ENCODE results near the gene PWWP2B. TPM values are rescaled to one million over a fixed set of nuclear protein-coding genes. Genes with fewer than 3 reads are reported as not detected.

The PWWP2B gene
- total RNA-seq, 1 donor from 2014 or later: 24.2 TPM

- Mint-ChIP-seq H3K27ac (no peak overlapping the region), H3K4me3 (no peak overlapping the region), H3K27me3 (ENCODE audit: low read depth) (no peaks in the 10 kb centered on the region), H3K9me3 (peaks cover 15% of the 10 kb centered on the region), H3K4me1 (no peaks in the 10 kb centered on the region), H3K36me3 (peaks cover 38% of the 10 kb centered on the region)
- no peak for DNase-seq (ENCODE audit: low spot score in 2 of 2, unreplicated experiment in 2 of 2)
- TF ChIP-seq, protein P1, sequence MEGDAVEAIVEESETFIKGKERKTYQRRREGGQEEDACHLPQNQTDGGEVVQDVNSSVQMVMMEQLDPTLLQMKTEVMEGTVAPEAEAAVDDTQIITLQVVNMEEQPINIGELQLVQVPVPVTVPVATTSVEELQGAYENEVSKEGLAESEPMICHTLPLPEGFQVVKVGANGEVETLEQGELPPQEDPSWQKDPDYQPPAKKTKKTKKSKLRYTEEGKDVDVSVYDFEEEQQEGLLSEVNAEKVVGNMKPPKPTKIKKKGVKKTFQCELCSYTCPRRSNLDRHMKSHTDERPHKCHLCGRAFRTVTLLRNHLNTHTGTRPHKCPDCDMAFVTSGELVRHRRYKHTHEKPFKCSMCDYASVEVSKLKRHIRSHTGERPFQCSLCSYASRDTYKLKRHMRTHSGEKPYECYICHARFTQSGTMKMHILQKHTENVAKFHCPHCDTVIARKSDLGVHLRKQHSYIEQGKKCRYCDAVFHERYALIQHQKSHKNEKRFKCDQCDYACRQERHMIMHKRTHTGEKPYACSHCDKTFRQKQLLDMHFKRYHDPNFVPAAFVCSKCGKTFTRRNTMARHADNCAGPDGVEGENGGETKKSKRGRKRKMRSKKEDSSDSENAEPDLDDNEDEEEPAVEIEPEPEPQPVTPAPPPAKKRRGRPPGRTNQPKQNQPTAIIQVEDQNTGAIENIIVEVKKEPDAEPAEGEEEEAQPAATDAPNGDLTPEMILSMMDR (IDR thresholded peaks at IDR 0.05; ENCODE audit: unreplicated experiment): no peak
These were observed 32.4 kb upstream of the PWWP2B start for GRCh38 chr10:132364594-132364970.

DNA sequence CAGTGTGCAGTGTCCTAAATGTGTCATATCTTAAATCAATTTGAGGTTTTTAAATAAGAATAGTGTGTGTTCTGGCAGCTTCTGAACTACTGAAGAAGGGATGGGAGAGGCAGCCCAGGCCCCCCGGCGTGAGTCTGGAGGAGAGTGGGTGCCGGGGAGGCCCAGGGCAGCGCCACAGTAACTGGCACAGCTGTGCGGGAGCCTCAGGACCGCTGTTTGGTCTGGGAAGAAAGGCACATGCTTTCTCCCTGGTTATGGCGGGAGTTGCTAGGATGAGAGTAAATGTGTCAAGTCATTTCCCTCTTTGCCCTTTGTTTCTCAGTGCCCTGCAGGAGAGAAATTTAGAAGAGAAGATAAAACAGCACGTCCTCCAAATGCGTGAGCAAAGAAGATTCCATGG, 31.9 kb upstream of the PWWP2B start:
- Mint-ChIP-seq H3K36me3 (peaks cover 38% of the 10 kb centered on the region), H3K27ac (no peak overlapping the region), H3K4me3 (no peak overlapping the region), H3K4me1 (no peaks in the 10 kb centered on the region), H3K27me3 (ENCODE audit: low read depth) (no peaks in the 10 kb centered on the region), H3K9me3 (peaks cover 15% of the 10 kb centered on the region)
- TF ChIP-seq, protein P1 (IDR thresholded peaks at IDR 0.05; ENCODE audit: unreplicated experiment): no peak
- DNase-seq (ENCODE audit: low spot score in 2 of 2, unreplicated experiment in 2 of 2): no peak

DNA sequence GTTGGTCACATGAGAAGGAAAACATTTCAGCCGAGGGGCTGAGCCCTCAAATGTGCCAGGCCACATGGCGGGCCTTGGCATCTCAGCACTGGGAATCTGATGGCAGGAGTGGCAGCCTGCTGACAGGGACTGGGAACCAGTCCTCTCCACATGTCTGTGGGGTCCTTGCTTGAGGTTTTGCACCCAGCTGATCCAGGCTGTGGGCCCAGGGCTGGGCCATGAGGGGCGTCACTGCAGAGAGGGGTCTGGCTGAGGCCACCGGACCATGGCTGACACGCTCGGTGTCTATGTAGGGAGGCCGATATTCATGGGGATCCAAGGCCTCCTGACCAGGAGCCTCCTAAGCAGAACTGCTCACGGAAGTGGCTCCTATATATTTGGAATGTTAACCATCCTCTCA, 31.0 kb upstream of the PWWP2B start:
- no peak overlapping the region for H3K27ac Mint-ChIP-seq
- H3K4me1 Mint-ChIP-seq: no peaks in the 10 kb centered on the region
- no peaks in the 10 kb centered on the region for H3K27me3 Mint-ChIP-seq (ENCODE audit: low read depth)
- peaks cover 15% of the 10 kb centered on the region for H3K9me3 Mint-ChIP-seq
- no peak overlapping the region for H3K4me3 Mint-ChIP-seq
- H3K36me3 Mint-ChIP-seq: peaks cover 38% of the 10 kb centered on the region
- DNase-seq (ENCODE audit: low spot score in 2 of 2, unreplicated experiment in 2 of 2): no peak
- TF ChIP-seq, protein P1 (IDR thresholded peaks at IDR 0.05; ENCODE audit: unreplicated experiment): no peak

GRCh38 chr10:132366499-132366898, 30.5 kb upstream of the PWWP2B start:
- H3K27me3 Mint-ChIP-seq (ENCODE audit: low read depth): no peaks in the 10 kb centered on the region
- no peak overlapping the region for H3K4me3 Mint-ChIP-seq
- no peaks in the 10 kb centered on the region for H3K4me1 Mint-ChIP-seq
- no peak for DNase-seq (ENCODE audit: low spot score in 2 of 2, unreplicated experiment in 2 of 2)
- TF ChIP-seq, protein P1 (IDR thresholded peaks at IDR 0.05; ENCODE audit: unreplicated experiment): no peak
- peaks cover 38% of the 10 kb centered on the region for H3K36me3 Mint-ChIP-seq
- peaks cover 15% of the 10 kb centered on the region for H3K9me3 Mint-ChIP-seq
- H3K27ac Mint-ChIP-seq: no peak overlapping the region

DNA sequence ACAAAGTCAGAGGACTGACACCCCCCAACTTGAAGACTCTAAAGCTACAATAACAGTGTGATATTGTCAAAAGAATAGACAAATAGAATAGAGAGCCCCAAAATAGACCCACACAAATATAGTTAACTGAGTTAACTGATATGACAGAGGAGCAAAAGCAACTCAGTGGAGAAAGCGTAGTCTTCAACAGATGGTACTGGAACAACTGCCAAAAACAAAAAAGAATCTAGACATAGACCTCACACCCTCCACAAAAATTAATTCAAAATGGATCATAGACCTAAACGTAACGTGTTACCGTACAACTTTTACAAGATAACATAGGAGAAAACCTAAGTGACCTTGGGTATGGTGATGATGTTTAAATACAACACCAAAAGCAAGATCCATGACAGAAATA, 28.6 kb upstream of the PWWP2B start:
- Mint-ChIP-seq H3K4me1 (no peaks in the 10 kb centered on the region), H3K27me3 (ENCODE audit: low read depth) (no peaks in the 10 kb centered on the region), H3K36me3 (peaks cover 39% of the 10 kb centered on the region), H3K9me3 (peaks cover 15% of the 10 kb centered on the region), H3K27ac (no peak overlapping the region), H3K4me3 (no peak overlapping the region)
- TF ChIP-seq, protein P1 (IDR thresholded peaks at IDR 0.05; ENCODE audit: unreplicated experiment): no peak
- DNase-seq (ENCODE audit: low spot score in 2 of 2, unreplicated experiment in 2 of 2): no peak
